Smooth muscle cell of the brain vasculature (primary cell): Measurements from ENCODE around the gene MROH7.

Source experiments
- DNase-seq: peaks from one replicate; pipeline ENCODE4 v3.0.0-alpha.2; 2012; ENCODE audit warnings: low read depth, low spot score

The MROH7 gene

GRCh38 chr1:54651608-54652007 is 10.0 kb downstream of the MROH7 start:
- no peak for DNase-seq

- no peak for DNase-seq
These were observed 10.6 kb downstream of the MROH7 start for GRCh38 chr1:54652168-54652567.

GRCh38 chr1:54653036-54653435 is 11.4 kb downstream of the MROH7 start:
- DNase-seq: no peak

- no peak for DNase-seq
These were observed 16.8 kb downstream of the MROH7 start for GRCh38 chr1:54658164-54658913.

- no peak for DNase-seq
These were observed 22.1 kb downstream of the MROH7 start for GRCh38 chr1:54663725-54664124.

- DNase-seq: no peak
These were observed 22.8 kb downstream of the MROH7 start for GRCh38 chr1:54664364-54664763.

GRCh38 chr1:54665852-54666251 is 24.3 kb downstream of the MROH7 start:
- DNase-seq: no peak

- DNase-seq: no peak
These were observed 24.7 kb downstream of the MROH7 start for GRCh38 chr1:54666333-54666732.

GRCh38 chr1:54667797-54668196 is 26.2 kb downstream of the MROH7 start:
- DNase-seq: no peak

- no peak for DNase-seq
These were observed 27.0 kb downstream of the MROH7 start for GRCh38 chr1:54668567-54668966.

- DNase-seq: peak; percentile 7
These were observed 30.5 kb downstream of the MROH7 start for GRCh38 chr1:54671985-54672608.

GRCh38 chr1:54678776-54679643 is 37.4 kb downstream of the MROH7 start:
- DNase-seq: no peak

GRCh38 chr1:54679706-54680105 is 38.1 kb downstream of the MROH7 start:
- no peak for DNase-seq

GRCh38 chr1:54680387-54680786 is 38.8 kb downstream of the MROH7 start:
- no peak for DNase-seq

- no peak for DNase-seq
These were observed 39.8 kb downstream of the MROH7 start for GRCh38 chr1:54681358-54681757.

- no peak for DNase-seq
These were observed 41.9 kb downstream of the MROH7 start for GRCh38 chr1:54683453-54683852.

GRCh38 chr1:54685335-54685905 is 43.8 kb downstream of the MROH7 start:
- no peak for DNase-seq

- DNase-seq: no peak
These were observed 44.6 kb downstream of the MROH7 start for GRCh38 chr1:54686155-54686554.

- DNase-seq: no peak
These were observed 53.2 kb downstream of the MROH7 start for GRCh38 chr1:54694771-54695170.

GRCh38 chr1:54695221-54695620 is 53.6 kb downstream of the MROH7 start:
- no peak for DNase-seq

GRCh38 chr1:54695764-54696163 is 54.2 kb downstream of the MROH7 start:
- DNase-seq: no peak

GRCh38 chr1:54696262-54696661 is 54.7 kb downstream of the MROH7 start:
- DNase-seq: no peak
